GM23338 (cell line): Measurements from ENCODE around the gene SIPA1. TPM values are rescaled to one million over a fixed set of nuclear protein-coding genes. Genes with fewer than 3 reads are reported as not detected.

Source experiments
- ATAC-seq: fragments of 200-7000 bp; cut with Tn5 transposase; 3 replicates; pipeline ENCODE4 v1.9.1; 2020
- DNase-seq: peaks from one replicate; pipeline ENCODE4 v3.0.0-alpha.2; 2015; ENCODE audit warnings: low spot score
- H2AFZ ChIP-seq: fragments of 200-600 bp; sonication (generic); 2 replicates; pipeline ENCODE4 v1.8.0; 2016; ENCODE audit warnings: antibody characterized with exemption, mild to moderate bottlenecking, moderate library complexity
- H3F3A ChIP-seq: fragments of 200-600 bp; sonication (generic); replicated peaks from 2 replicates; pipeline ENCODE4 v1.8.0; 2017; ENCODE audit warnings: antibody characterized with exemption, mixed run types, low read depth
- H3K27ac ChIP-seq: fragments of 200-600 bp; sonication (generic); 2 replicates; pipeline ENCODE4 v1.6.1; 2016; ENCODE audit warnings: low read depth
- H3K27me3 ChIP-seq: fragments of 200-600 bp; sonication (generic); 2 replicates; pipeline ENCODE4 v1.8.0; 2016; ENCODE audit warnings: mild to moderate bottlenecking, mixed run types, moderate library complexity; ENCODE audit not compliant: insufficient read depth
- H3K36me3 ChIP-seq: fragments of 200-600 bp; sonication (generic); 2 replicates; pipeline ENCODE4 v1.8.0; 2016; ENCODE audit warnings: mild to moderate bottlenecking; ENCODE audit not compliant: insufficient read depth
- H3K4me1 ChIP-seq: fragments of 200-600 bp; sonication (generic); 2 replicates; pipeline ENCODE4 v1.8.0; 2016; ENCODE audit warnings: mild to moderate bottlenecking, moderate library complexity; ENCODE audit not compliant: insufficient read depth
- H3K4me2 ChIP-seq: fragments of 200-600 bp; sonication (generic); 2 replicates; pipeline ENCODE4 v1.7.1; 2017; ENCODE audit warnings: mixed run types
- H3K4me3 ChIP-seq: fragments of 200-600 bp; sonication (generic); 2 replicates; pipeline ENCODE4 v1.6.1; 2016; ENCODE audit warnings: mixed run types
- H3K79me2 ChIP-seq: fragments of 200-600 bp; sonication (generic); replicated peaks from 2 replicates; pipeline ENCODE4 v1.8.0; 2017; ENCODE audit warnings: mild to moderate bottlenecking; ENCODE audit not compliant: insufficient read depth
- H3K9me2 ChIP-seq: fragments of 200-600 bp; sonication (generic); 2 replicates; pipeline ENCODE4 v1.8.0; 2017; ENCODE audit not compliant: insufficient read depth
- H4K20me1 ChIP-seq: fragments of 200-600 bp; sonication (generic); replicated peaks from 2 replicates; pipeline ENCODE4 v1.8.0; 2017; ENCODE audit warnings: mild to moderate bottlenecking; ENCODE audit not compliant: insufficient read depth
- H3K27ac Mint-ChIP-seq: 2 replicates; pipeline ENCODE4 v1.8.0; 2020; ENCODE audit warnings: inconsistent platforms, mild to moderate bottlenecking, moderate library complexity, mixed read lengths
- H3K27me3 Mint-ChIP-seq: 3 replicates; pipeline ENCODE4 v1.8.0; 2022; ENCODE audit warnings: low read depth, mild to moderate bottlenecking, moderate library complexity, mixed read lengths, inconsistent platforms; ENCODE audit not compliant: insufficient read depth, poor library complexity
- H3K36me3 Mint-ChIP-seq: 3 replicates; pipeline ENCODE4 v1.8.0; 2021; ENCODE audit warnings: low read depth, mild to moderate bottlenecking, inconsistent platforms, moderate library complexity, mixed read lengths
- H3K4me1 Mint-ChIP-seq: 3 replicates; pipeline ENCODE4 v1.8.0; 2020; ENCODE audit warnings: mild to moderate bottlenecking, inconsistent platforms, mixed read lengths
- H3K4me3 Mint-ChIP-seq: 3 replicates; pipeline ENCODE4 v1.8.0; 2021; ENCODE audit warnings: moderate library complexity, mild to moderate bottlenecking, inconsistent platforms, mixed read lengths
- H3K9me3 Mint-ChIP-seq: 3 replicates; pipeline ENCODE4 v1.8.0; 2020; ENCODE audit warnings: moderate library complexity, mild to moderate bottlenecking, inconsistent platforms, mixed read lengths
- CREB1 ChIP-seq: fragments of 250-450 bp; sonication (Bioruptor Pico); IDR thresholded peaks from 2 replicates; pipeline ENCODE4 v1.5.0; 2020; ENCODE audit warnings: low read depth, mild to moderate bottlenecking, moderate library complexity
- EZH2 ChIP-seq: fragments of 200-600 bp; sonication (generic); IDR thresholded peaks from one replicate; pipeline ENCODE4 v1.8.0; 2017; ENCODE audit warnings: antibody characterized with exemption, mild to moderate bottlenecking, low read depth; ENCODE audit not compliant: unreplicated experiment
- EZH2phosphoT487 ChIP-seq: fragments of 200-600 bp; sonication (generic); IDR thresholded peaks from one replicate; pipeline ENCODE4 v1.8.1; 2018; ENCODE audit warnings: antibody characterized with exemption; ENCODE audit not compliant: unreplicated experiment
- JUNB ChIP-seq: IDR thresholded peaks from one replicate; pipeline ENCODE4 v1.6.1; 2016; ENCODE audit warnings: antibody characterized with exemption; ENCODE audit not compliant: unreplicated experiment
- NANOG ChIP-seq: IDR thresholded peaks from 2 replicates; pipeline ENCODE4 v1.6.1; 2016; ENCODE audit warnings: antibody characterized with exemption, borderline replicate concordance
- POLR2AphosphoS5 ChIP-seq: IDR thresholded peaks from 2 replicates; pipeline ENCODE4 v1.6.1; 2016; ENCODE audit warnings: antibody characterized with exemption, low read depth
- STAT1 ChIP-seq: IDR thresholded peaks from one replicate; pipeline ENCODE4 v1.6.1; 2016; ENCODE audit warnings: antibody characterized with exemption; ENCODE audit not compliant: unreplicated experiment
- ZNF114 ChIP-seq: fragments of 250-450 bp; sonication (Bioruptor Pico); IDR thresholded peaks from 2 replicates; pipeline ENCODE4 v1.5.0; 2020; ENCODE audit warnings: mild to moderate bottlenecking, moderate library complexity
- ZNF331 ChIP-seq: fragments of 250-450 bp; sonication (Bioruptor Pico); IDR thresholded peaks from 2 replicates; pipeline ENCODE4 v1.5.0; 2020; ENCODE audit warnings: low read depth, mild to moderate bottlenecking, moderate library complexity
- polyA plus RNA-seq: library from polyadenylated mRNA; unstranded; fragments of >200 nt; fragmentation: Nextera tagmentation; extraction: Ambion mirVana; gene quantifications from 2 replicates; pipeline ENCODE4 v1.2.1, GENCODE V29; 2016
- total RNA-seq: library from RNA; depleted of rRNA; stranded (reverse); fragments of >200 nt; shearing (Covaris generic); gene quantifications from 2 replicates; pipeline ENCODE4 v1.2.3, GENCODE V29; 2014
- TF ChIP-seq, protein P1 (sequence below): IDR thresholded peaks from 2 replicates; pipeline ENCODE4 v1.6.1; 2016; ENCODE audit warnings: antibody characterized with exemption
- TF ChIP-seq, protein P2 (sequence below): fragments of 250-450 bp; sonication (Bioruptor Pico); IDR thresholded peaks from 2 replicates; pipeline ENCODE4 v1.5.0; 2020; ENCODE audit warnings: mild to moderate bottlenecking, moderate library complexity
- TF ChIP-seq, protein P3 (sequence below): IDR thresholded peaks from one replicate; pipeline ENCODE4 v1.6.1; 2018; ENCODE audit warnings: antibody characterized with exemption; ENCODE audit not compliant: unreplicated experiment
- TF ChIP-seq, protein P4 (sequence below), 2 experiments: fragments of 200-600 bp in 1 of 2; sonication (generic) in 1 of 2; conservative IDR thresholded peaks; 2 replicates each; pipeline versions ENCODE4 v1.5.1 to v1.6.1; 2016 to 2017; ENCODE audit warnings: antibody characterized with exemption in 2 of 2, low read depth in 2 of 2, mild to moderate bottlenecking in 2 of 2, moderate library complexity in 1 of 2

SIPA1 gene
- total and polyA plus RNA-seq, 2 experiments from 2014 or later, result 50.1 to 54.6 TPM

DNA sequence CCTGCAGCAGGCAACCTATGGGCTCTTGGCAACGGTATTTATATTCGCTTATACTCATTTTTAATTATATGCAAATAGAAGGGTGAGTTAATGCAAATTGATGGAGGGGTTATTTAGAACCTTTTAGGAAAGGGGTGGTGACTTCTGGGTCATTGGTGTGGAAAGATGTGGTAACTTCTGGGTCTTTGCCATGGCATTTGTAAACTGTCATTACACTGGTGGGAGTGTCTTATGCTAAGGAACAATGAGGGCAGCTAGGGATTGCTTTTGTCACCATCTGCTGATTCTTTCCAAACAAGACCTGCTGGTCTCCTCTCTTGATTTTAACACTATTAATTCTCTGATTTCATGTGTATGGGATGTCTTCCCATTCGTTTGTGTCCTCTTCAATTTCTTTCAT is 62.5 kb downstream of the SIPA1 start:
- ATAC-seq (no peak), DNase-seq (no peak)
- H3K9me3 Mint-ChIP-seq, result peaks cover 12% of the 10 kb centered on the region
- H3K4me3 Mint-ChIP-seq, result no peak overlapping the region
- Histone ChIP-seq H4K20me1 (no peaks in the 10 kb centered on the region), H3K36me3 (no peaks in the 10 kb centered on the region), H3F3A (no peaks in the 10 kb centered on the region), H3K4me3 (no peak overlapping the region), H2AFZ (no peak overlapping the region), H3K79me2 (no peaks in the 10 kb centered on the region), H3K4me1 (no peaks in the 10 kb centered on the region), H3K9me2 (no peaks in the 10 kb centered on the region; the same call in 1 of the 2 replicates), H3K4me2 (no peak overlapping the region), H3K27ac (no peak overlapping the region), H3K27me3 (no peaks in the 10 kb centered on the region)
- no peak for TF ChIP-seq STAT1
- TF ChIP-seq, protein P1, sequence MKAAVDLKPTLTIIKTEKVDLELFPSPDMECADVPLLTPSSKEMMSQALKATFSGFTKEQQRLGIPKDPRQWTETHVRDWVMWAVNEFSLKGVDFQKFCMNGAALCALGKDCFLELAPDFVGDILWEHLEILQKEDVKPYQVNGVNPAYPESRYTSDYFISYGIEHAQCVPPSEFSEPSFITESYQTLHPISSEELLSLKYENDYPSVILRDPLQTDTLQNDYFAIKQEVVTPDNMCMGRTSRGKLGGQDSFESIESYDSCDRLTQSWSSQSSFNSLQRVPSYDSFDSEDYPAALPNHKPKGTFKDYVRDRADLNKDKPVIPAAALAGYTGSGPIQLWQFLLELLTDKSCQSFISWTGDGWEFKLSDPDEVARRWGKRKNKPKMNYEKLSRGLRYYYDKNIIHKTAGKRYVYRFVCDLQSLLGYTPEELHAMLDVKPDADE, result no peak
- no peak for TF ChIP-seq EZH2
- TF ChIP-seq, protein P2, sequence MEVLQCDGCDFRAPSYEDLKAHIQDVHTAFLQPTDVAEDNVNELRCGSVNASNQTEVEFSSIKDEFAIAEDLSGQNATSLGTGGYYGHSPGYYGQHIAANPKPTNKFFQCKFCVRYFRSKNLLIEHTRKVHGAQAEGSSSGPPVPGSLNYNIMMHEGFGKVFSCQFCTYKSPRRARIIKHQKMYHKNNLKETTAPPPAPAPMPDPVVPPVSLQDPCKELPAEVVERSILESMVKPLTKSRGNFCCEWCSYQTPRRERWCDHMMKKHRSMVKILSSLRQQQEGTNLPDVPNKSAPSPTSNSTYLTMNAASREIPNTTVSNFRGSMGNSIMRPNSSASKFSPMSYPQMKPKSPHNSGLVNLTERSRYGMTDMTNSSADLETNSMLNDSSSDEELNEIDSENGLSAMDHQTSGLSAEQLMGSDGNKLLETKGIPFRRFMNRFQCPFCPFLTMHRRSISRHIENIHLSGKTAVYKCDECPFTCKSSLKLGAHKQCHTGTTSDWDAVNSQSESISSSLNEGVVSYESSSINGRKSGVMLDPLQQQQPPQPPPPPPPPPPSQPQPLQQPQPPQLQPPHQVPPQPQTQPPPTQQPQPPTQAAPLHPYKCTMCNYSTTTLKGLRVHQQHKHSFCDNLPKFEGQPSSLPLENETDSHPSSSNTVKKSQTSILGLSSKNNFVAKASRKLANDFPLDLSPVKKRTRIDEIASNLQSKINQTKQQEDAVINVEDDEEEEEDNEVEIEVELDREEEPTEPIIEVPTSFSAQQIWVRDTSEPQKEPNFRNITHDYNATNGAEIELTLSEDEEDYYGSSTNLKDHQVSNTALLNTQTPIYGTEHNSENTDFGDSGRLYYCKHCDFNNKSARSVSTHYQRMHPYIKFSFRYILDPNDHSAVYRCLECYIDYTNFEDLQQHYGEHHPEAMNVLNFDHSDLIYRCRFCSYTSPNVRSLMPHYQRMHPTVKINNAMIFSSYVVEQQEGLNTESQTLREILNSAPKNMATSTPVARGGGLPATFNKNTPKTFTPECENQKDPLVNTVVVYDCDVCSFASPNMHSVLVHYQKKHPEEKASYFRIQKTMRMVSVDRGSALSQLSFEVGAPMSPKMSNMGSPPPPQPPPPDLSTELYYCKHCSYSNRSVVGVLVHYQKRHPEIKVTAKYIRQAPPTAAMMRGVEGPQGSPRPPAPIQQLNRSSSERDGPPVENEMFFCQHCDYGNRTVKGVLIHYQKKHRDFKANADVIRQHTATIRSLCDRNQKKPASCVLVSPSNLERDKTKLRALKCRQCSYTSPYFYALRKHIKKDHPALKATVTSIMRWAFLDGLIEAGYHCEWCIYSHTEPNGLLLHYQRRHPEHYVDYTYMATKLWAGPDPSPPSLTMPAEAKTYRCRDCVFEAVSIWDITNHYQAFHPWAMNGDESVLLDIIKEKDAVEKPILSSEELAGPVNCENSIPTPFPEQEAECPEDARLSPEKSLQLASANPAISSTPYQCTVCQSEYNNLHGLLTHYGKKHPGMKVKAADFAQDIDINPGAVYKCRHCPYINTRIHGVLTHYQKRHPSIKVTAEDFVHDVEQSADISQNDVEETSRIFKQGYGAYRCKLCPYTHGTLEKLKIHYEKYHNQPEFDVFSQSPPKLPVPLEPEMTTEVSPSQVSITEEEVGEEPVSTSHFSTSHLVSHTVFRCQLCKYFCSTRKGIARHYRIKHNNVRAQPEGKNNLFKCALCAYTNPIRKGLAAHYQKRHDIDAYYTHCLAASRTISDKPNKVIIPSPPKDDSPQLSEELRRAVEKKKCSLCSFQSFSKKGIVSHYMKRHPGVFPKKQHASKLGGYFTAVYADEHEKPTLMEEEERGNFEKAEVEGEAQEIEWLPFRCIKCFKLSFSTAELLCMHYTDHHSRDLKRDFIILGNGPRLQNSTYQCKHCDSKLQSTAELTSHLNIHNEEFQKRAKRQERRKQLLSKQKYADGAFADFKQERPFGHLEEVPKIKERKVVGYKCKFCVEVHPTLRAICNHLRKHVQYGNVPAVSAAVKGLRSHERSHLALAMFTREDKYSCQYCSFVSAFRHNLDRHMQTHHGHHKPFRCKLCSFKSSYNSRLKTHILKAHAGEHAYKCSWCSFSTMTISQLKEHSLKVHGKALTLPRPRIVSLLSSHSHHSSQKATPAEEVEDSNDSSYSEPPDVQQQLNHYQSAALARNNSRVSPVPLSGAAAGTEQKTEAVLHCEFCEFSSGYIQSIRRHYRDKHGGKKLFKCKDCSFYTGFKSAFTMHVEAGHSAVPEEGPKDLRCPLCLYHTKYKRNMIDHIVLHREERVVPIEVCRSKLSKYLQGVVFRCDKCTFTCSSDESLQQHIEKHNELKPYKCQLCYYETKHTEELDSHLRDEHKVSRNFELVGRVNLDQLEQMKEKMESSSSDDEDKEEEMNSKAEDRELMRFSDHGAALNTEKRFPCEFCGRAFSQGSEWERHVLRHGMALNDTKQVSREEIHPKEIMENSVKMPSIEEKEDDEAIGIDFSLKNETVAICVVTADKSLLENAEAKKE, result no peak
- TF ChIP-seq CREB1, result no peak
- TF ChIP-seq, protein P3, sequence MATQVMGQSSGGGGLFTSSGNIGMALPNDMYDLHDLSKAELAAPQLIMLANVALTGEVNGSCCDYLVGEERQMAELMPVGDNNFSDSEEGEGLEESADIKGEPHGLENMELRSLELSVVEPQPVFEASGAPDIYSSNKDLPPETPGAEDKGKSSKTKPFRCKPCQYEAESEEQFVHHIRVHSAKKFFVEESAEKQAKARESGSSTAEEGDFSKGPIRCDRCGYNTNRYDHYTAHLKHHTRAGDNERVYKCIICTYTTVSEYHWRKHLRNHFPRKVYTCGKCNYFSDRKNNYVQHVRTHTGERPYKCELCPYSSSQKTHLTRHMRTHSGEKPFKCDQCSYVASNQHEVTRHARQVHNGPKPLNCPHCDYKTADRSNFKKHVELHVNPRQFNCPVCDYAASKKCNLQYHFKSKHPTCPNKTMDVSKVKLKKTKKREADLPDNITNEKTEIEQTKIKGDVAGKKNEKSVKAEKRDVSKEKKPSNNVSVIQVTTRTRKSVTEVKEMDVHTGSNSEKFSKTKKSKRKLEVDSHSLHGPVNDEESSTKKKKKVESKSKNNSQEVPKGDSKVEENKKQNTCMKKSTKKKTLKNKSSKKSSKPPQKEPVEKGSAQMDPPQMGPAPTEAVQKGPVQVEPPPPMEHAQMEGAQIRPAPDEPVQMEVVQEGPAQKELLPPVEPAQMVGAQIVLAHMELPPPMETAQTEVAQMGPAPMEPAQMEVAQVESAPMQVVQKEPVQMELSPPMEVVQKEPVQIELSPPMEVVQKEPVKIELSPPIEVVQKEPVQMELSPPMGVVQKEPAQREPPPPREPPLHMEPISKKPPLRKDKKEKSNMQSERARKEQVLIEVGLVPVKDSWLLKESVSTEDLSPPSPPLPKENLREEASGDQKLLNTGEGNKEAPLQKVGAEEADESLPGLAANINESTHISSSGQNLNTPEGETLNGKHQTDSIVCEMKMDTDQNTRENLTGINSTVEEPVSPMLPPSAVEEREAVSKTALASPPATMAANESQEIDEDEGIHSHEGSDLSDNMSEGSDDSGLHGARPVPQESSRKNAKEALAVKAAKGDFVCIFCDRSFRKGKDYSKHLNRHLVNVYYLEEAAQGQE, result no peak
- no peak for TF ChIP-seq NANOG
- no peak for TF ChIP-seq ZNF331 (CRISPR knock-in tag)
- TF ChIP-seq JUNB, result no peak
- no peak for TF ChIP-seq ZNF114 (CRISPR knock-in tag)
- no peak for TF ChIP-seq POLR2AphosphoS5
- TF ChIP-seq, protein P4, sequence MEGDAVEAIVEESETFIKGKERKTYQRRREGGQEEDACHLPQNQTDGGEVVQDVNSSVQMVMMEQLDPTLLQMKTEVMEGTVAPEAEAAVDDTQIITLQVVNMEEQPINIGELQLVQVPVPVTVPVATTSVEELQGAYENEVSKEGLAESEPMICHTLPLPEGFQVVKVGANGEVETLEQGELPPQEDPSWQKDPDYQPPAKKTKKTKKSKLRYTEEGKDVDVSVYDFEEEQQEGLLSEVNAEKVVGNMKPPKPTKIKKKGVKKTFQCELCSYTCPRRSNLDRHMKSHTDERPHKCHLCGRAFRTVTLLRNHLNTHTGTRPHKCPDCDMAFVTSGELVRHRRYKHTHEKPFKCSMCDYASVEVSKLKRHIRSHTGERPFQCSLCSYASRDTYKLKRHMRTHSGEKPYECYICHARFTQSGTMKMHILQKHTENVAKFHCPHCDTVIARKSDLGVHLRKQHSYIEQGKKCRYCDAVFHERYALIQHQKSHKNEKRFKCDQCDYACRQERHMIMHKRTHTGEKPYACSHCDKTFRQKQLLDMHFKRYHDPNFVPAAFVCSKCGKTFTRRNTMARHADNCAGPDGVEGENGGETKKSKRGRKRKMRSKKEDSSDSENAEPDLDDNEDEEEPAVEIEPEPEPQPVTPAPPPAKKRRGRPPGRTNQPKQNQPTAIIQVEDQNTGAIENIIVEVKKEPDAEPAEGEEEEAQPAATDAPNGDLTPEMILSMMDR (conservative IDR thresholded peaks at IDR 0.05; ENCODE audit: low read depth in 2 of 2), result no peak
- no peak for TF ChIP-seq EZH2phosphoT487
- no peaks in the 10 kb centered on the region for H3K36me3 Mint-ChIP-seq
- H3K27me3 Mint-ChIP-seq, result peaks cover 6% of the 10 kb centered on the region
- no peak overlapping the region for H3K27ac Mint-ChIP-seq
- no peaks in the 10 kb centered on the region for H3K4me1 Mint-ChIP-seq
